Spleen (tissue), 11 donors: ENCODE measurements around the gene SUSD3. TPM values are rescaled to one million over a fixed set of nuclear protein-coding genes. Genes with fewer than 3 reads are reported as not detected.
A peak's percentile ranks its signal among the peaks of the same experiment; 100 is the strongest.

ENCODE experiments used
- DNase-seq: peaks from one replicate; pipeline ENCODE4 v3.0.0-alpha.2; 2020
- H3K27ac ChIP-seq, 8 donors: fragments of 200-600 bp; sonication (generic) in 7 of 8; 1 replicate in 4 of 8; 2 replicates in 4 of 8; pipeline versions ENCODE4 v1.5.0 to v1.8.0; 2016 to 2021; ENCODE audit warnings: inconsistent platforms in 4 of 8, mild to moderate bottlenecking in 4 of 8, moderate library complexity in 1 of 8
- H3K27me3 ChIP-seq, 7 donors: fragments of 200-600 bp; sonication (generic) in 6 of 7; replicated peaks in 1 of 7; 1 replicate in 4 of 7; 2 replicates in 3 of 7; pipeline versions ENCODE4 v1.5.0 to v1.8.0; 2016 to 2021; ENCODE audit warnings: inconsistent platforms in 3 of 7, mild to moderate bottlenecking in 1 of 7
- H3K36me3 ChIP-seq, 6 donors: fragments of 200-600 bp; sonication (generic) in 5 of 6; 1 replicate in 4 of 6; 2 replicates in 2 of 6; pipeline versions ENCODE4 v1.5.0 to v1.8.0; 2016 to 2021; ENCODE audit warnings: inconsistent platforms in 2 of 6
- H3K4me1 ChIP-seq, 6 donors: fragments of 200-600 bp; sonication (generic) in 5 of 6; 1 replicate in 3 of 6; 2 replicates in 3 of 6; pipeline versions ENCODE4 v1.5.0 to v1.8.0; 2016 to 2021; ENCODE audit warnings: inconsistent platforms in 3 of 6
- H3K4me3 ChIP-seq, 8 donors: fragments of 200-600 bp; sonication (generic) in 7 of 8; 1 replicate in 4 of 8; 2 replicates in 4 of 8; pipeline versions ENCODE4 v1.5.0 to v1.8.0; 2016 to 2021; ENCODE audit warnings: inconsistent platforms in 4 of 8, mild to moderate bottlenecking in 4 of 8, moderate library complexity in 2 of 8
- H3K9me3 ChIP-seq, 8 donors: fragments of 200-600 bp; sonication (generic) in 7 of 8; 1 replicate in 4 of 8; 2 replicates in 4 of 8; pipeline versions ENCODE4 v1.5.0 to v1.8.0; 2016 to 2021; ENCODE audit warnings: inconsistent platforms in 4 of 8
- POLR2A ChIP-seq, 3 donors: fragments of 450-650 bp; IDR thresholded peaks; one replicate each; pipeline ENCODE4 v1.5.1; 2017; ENCODE audit warnings: antibody characterized with exemption in 3 of 3, mild to moderate bottlenecking in 1 of 3
- POLR2AphosphoS5 ChIP-seq, 3 donors: sonication (generic); formaldehyde crosslinking; IDR thresholded peaks; one replicate each; pipeline ENCODE4 v1.5.1; 2017; ENCODE audit warnings: antibody characterized with exemption in 3 of 3
- WGBS, 5 donors: extraction: QIAGEN DNeasy Blood & Tissue Kit in 3 of 5; methylation state at CpG; one replicate each; pipeline versions ENCODE4 v1.1.5 to v1.1.7; 2013 to 2018; 5-methylcytosine and 5-hydroxymethylcytosine counted together
- intact Hi-C: fragments of 100-400 bp; cut with DNase I; formaldehyde crosslinking; loops from one replicate; pipeline ENCODE4 v1.15.0; 2023; ENCODE audit warnings: low total_unique reads
- polyA plus RNA-seq, 3 donors: library from polyadenylated mRNA; stranded (reverse); fragments of 200-250 nt; gene quantifications; one replicate each; pipeline ENCODE4 v1.2.1, GENCODE V29; 2013
- total RNA-seq, 7 donors: library from RNA; depleted of rRNA in 3 of 7; stranded (reverse); fragments of >200 nt in 3 of 7; fragmentation: NEBNext Ultra II Directional in 4 of 7; extraction: Animal tissue kit (Norgen Biotek cat#: 25700) in 4 of 7; gene quantifications; one replicate each; pipeline versions ENCODE4 v1.1.0 to v1.2.1, GENCODE V29; 2016 to 2021
- TF ChIP-seq, protein P1 (sequence below), 11 experiments: fragments of 200-600 bp in 7 of 11; fragments of 450-650 bp in 4 of 11; sonication (generic) in 4 of 11; IDR thresholded peaks in 8 of 11; conservative IDR thresholded peaks in 3 of 11; 1 replicate in 7 of 11; 2 replicates in 4 of 11; pipeline versions ENCODE4 v1.4.0 to v1.8.0; 2016 to 2021; ENCODE audit warnings: antibody characterized with exemption in 11 of 11, inconsistent platforms in 4 of 11, mild to moderate bottlenecking in 1 of 11
- donor health status: healthy with polysubstance abuse.
- donor health status: DM: no; HTN: no; CAD: no; lungs with moderate emphysema.
- donor health status: DM: no; HTN: no; CAD: no.
- donor health status: Bipolar disorder and iron deficiency.
- donor health status: healthy.
- donor health status: DM: no; HTN: no; CAD: no.
- donor health status: DM: yes; HTN: yes; CAD: no.

The SUSD3 gene
- total and polyA plus RNA-seq, 10 donors: 27.6 to 68.8 (median 48.3) TPM

- peak overlapping the region in 7 of 8 donors; percentile 24 to 73 (median 48) for H3K4me3 ChIP-seq
- intact Hi-C loops: loop anchor here (10.0 kb wide), 1 partner anchor 90 kb away; no protein-coding TSS in a partner anchor
Measured at GRCh38 chr9:93094658-93095204, 36.2 kb downstream of the SUSD3 start.

DNA sequence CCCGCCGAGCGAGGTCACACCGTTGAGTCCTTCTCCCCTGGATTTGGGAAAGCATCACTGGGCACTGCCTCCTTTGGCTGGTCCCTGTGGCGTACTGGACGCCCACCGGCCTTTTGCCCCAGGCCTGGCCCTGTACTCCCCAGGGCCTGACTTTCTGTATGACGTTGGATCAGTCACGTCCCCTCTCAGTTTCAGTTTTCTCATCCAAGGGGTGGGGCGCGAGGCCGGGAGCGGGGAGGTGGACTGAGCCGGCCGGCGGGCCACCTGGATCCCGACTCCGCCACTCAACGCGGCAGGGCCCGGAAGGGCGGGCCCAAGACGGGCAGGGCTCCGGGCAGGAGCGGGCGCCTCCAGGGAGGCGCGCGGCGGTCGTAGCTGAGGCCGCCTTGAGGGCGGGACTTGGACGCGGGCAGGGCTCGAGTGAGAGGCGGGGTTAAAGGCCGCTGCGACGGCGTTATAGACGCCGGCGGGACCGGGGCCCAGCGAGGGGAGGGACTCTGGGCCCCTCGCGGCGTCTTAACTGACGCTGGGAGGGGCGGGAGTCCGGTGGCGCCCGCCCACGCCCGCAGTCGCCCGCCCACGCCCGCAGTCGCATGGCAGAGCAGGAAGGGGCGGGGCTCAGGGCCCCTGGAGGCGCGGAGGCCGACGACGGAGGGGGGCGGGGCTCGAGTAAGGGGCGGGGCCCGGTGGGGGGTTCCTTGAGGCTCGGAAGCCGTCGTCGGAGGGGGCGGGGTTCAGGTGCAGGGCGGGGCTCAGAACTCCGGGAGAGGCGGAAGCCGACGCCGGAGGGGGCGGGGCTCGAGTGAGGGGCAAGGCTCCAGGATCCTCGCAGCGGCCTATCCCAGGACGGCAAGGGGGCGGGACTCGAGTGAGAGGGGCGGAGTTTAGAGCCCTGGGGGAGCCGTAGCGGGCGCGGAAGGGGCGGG is 37.0 kb downstream of the SUSD3 start:
- H3K4me1 ChIP-seq: peaks cover 62 to 86% (median 76%) of the 10 kb centered on the region in 6 donors
- peak overlapping the region; percentile 14 to 99 (median 94) for H3K4me3 ChIP-seq
- no peaks in the 10 kb centered on the region for H3K36me3 ChIP-seq
- H3K27ac ChIP-seq: peak overlapping the region; percentile 95 to 100 (median 98)
- WGBS, 5 donors: 2 to 4% (median 3%) methylated on average over 27 to 93 of the region's 95 CpGs
- TF ChIP-seq POLR2A (IDR thresholded peaks at IDR 0.05): peak in 2 of 3 donors; percentile 50 to 72
- TF ChIP-seq, protein P1, sequence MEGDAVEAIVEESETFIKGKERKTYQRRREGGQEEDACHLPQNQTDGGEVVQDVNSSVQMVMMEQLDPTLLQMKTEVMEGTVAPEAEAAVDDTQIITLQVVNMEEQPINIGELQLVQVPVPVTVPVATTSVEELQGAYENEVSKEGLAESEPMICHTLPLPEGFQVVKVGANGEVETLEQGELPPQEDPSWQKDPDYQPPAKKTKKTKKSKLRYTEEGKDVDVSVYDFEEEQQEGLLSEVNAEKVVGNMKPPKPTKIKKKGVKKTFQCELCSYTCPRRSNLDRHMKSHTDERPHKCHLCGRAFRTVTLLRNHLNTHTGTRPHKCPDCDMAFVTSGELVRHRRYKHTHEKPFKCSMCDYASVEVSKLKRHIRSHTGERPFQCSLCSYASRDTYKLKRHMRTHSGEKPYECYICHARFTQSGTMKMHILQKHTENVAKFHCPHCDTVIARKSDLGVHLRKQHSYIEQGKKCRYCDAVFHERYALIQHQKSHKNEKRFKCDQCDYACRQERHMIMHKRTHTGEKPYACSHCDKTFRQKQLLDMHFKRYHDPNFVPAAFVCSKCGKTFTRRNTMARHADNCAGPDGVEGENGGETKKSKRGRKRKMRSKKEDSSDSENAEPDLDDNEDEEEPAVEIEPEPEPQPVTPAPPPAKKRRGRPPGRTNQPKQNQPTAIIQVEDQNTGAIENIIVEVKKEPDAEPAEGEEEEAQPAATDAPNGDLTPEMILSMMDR (IDR thresholded peaks at IDR 0.05 in 8 of 11, conservative IDR thresholded peaks at IDR 0.05 in 3 of 11): peak in 2 of 11 experiments; percentile 27 to 38
- TF ChIP-seq POLR2AphosphoS5 (IDR thresholded peaks at IDR 0.05): peak; percentile 89 to 95 (median 93)
- peaks cover 0 to 6% (median 0%) of the 10 kb centered on the region in 8 donors for H3K9me3 ChIP-seq
- peak; percentile 100 for DNase-seq
- no peaks in the 10 kb centered on the region for H3K27me3 ChIP-seq
- intact Hi-C loops: loop anchor here (10.0 kb wide), 1 partner anchor 91 kb away; no protein-coding TSS in a partner anchor

More at GRCh38 chr9:93094658-93095204, 36.2 kb downstream of the SUSD3 start:
- peak; percentile 90 for DNase-seq
- 25 to 43% (median 26%) methylated on average over 11 of the region's 11 CpGs for WGBS, 5 donors
- Histone ChIP-seq H3K4me1 (peaks cover 56 to 78% (median 68%) of the 10 kb centered on the region in 6 donors), H3K27ac (peak overlapping the region; percentile 95 to 100 (median 98)), H3K27me3 (no peaks in the 10 kb centered on the region), H3K36me3 (peaks cover 0 to 1% (median 0%) of the 10 kb centered on the region in 6 donors), H3K9me3 (peaks cover 0 to 6% (median 0%) of the 10 kb centered on the region in 8 donors)
- TF ChIP-seq, protein P1 (IDR thresholded peaks at IDR 0.05 in 8 of 11, conservative IDR thresholded peaks at IDR 0.05 in 3 of 11): no peak
- peak in 1 of 3 donors; percentile 51 for TF ChIP-seq POLR2AphosphoS5 (IDR thresholded peaks at IDR 0.05)

- peak within 1 kb of the TSS; percentile 95 to 100 (median 98) for H3K27ac ChIP-seq
- no peaks in the 10 kb centered on the region for H3K36me3 ChIP-seq
- H3K4me1 ChIP-seq: peaks cover 62 to 91% (median 78%) of the 10 kb centered on the region in 6 donors
- intact Hi-C loops: loop anchor here (10.0 kb wide), 1 partner anchor 91 kb away; no protein-coding TSS in a partner anchor
- DNase-seq: no peak
- peaks cover 0 to 3% (median 0%) of the 10 kb centered on the region in 8 donors for H3K9me3 ChIP-seq
- TF ChIP-seq POLR2AphosphoS5 (IDR thresholded peaks at IDR 0.05) (peak; percentile 97 to 98 (median 97)), POLR2A (IDR thresholded peaks at IDR 0.05) (peak; percentile 69 to 98 (median 92))
- TF ChIP-seq, protein P1 (IDR thresholded peaks at IDR 0.05 in 8 of 11, conservative IDR thresholded peaks at IDR 0.05 in 3 of 11): peak in 3 of 11 experiments; percentile 7 to 31 (median 11)
- 0 to 2% (median 1%) methylated on average over 24 to 65 of the region's 65 CpGs for WGBS, 5 donors
- no peaks in the 10 kb centered on the region for H3K27me3 ChIP-seq
- peak within 1 kb of the TSS; percentile 82 to 99 (median 94) for H3K4me3 ChIP-seq
Measured at GRCh38 chr9:93096131-93096802, 37.8 kb downstream of the SUSD3 start, which contains the start of gene CARD19. Gene CARD19, plus strand, starts transcription at chr9:93096217. Its CDS starts 129 bp downstream, at chr9:93096346.
